ENCODE measurements around the gene SLC9A5. TPM values are rescaled to one million over a fixed set of nuclear protein-coding genes. Genes with fewer than 3 reads are reported as not detected.

SLC9A5 gene
- total and polyA plus RNA-seq, 10 of the 15 experiments (the other 5 are each of a cell fraction or from before 2014, with no cell fraction given), result 0.26 to 5.7 (median 1.5) TPM

GRCh38 chr16:67226295-67226803, 22.4 kb upstream of the SLC9A5 start:
- H2AFZ ChIP-seq (ENCODE audit: control insufficient read depth, low read depth, low read length), result peak overlapping the region; percentile 85
- BruUV-seq (replicated peaks), result TSS peak; percentile 65
- TF ChIP-seq YY1 (IDR thresholded peaks at IDR 0.05; ENCODE audit: low read depth, low read length), result peak; percentile 44; the same call in 1 of the 2 replicates
- no peak for TF ChIP-seq LARP7 (IDR thresholded peaks at IDR 0.05)
- TF ChIP-seq, protein P1, sequence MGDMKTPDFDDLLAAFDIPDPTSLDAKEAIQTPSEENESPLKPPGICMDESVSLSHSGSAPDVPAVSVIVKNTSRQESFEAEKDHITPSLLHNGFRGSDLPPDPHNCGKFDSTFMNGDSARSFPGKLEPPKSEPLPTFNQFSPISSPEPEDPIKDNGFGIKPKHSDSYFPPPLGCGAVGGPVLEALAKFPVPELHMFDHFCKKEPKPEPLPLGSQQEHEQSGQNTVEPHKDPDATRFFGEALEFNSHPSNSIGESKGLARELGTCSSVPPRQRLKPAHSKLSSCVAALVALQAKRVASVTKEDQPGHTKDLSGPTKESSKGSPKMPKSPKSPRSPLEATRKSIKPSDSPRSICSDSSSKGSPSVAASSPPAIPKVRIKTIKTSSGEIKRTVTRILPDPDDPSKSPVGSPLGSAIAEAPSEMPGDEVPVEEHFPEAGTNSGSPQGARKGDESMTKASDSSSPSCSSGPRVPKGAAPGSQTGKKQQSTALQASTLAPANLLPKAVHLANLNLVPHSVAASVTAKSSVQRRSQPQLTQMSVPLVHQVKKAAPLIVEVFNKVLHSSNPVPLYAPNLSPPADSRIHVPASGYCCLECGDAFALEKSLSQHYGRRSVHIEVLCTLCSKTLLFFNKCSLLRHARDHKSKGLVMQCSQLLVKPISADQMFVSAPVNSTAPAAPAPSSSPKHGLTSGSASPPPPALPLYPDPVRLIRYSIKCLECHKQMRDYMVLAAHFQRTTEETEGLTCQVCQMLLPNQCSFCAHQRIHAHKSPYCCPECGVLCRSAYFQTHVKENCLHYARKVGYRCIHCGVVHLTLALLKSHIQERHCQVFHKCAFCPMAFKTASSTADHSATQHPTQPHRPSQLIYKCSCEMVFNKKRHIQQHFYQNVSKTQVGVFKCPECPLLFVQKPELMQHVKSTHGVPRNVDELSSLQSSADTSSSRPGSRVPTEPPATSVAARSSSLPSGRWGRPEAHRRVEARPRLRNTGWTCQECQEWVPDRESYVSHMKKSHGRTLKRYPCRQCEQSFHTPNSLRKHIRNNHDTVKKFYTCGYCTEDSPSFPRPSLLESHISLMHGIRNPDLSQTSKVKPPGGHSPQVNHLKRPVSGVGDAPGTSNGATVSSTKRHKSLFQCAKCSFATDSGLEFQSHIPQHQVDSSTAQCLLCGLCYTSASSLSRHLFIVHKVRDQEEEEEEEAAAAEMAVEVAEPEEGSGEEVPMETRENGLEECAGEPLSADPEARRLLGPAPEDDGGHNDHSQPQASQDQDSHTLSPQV (IDR thresholded peaks at IDR 0.05), result no peak
- TF ChIP-seq SMARCA5 (IDR thresholded peaks at IDR 0.05), result 0 out of 2 replicates have a peak, but pooled peaks have one; percentile 17
- TF ChIP-seq WRNIP1 (IDR thresholded peaks at IDR 0.05; ENCODE audit: borderline replicate concordance, low read depth, low read length), result no peak
- TF ChIP-seq, protein P2, sequence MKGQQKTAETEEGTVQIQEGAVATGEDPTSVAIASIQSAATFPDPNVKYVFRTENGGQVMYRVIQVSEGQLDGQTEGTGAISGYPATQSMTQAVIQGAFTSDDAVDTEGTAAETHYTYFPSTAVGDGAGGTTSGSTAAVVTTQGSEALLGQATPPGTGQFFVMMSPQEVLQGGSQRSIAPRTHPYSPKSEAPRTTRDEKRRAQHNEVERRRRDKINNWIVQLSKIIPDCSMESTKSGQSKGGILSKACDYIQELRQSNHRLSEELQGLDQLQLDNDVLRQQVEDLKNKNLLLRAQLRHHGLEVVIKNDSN (IDR thresholded peaks at IDR 0.05; ENCODE audit: borderline replicate concordance, extremely low read length, insufficient read depth, low read depth, low read length), result no peak
- no peak for TF ChIP-seq ZNF217 (IDR thresholded peaks at IDR 0.05)
- peak; percentile 16 for TF ChIP-seq MYC (IDR thresholded peaks at IDR 0.05; ENCODE audit: insufficient read depth, insufficient read length, insufficient replicate concordance, low read length, severe bottlenecking)
- TF ChIP-seq POLR2AphosphoS5 (IDR thresholded peaks at IDR 0.05; ENCODE audit: low read length), result peak; percentile 58; the same call in 1 of the 2 replicates
- 7% methylated on average over 12 of the region's 12 CpGs for WGBS (ENCODE audit: insufficient coverage, insufficient replicate concordance, low lambda C conversion rate, missing lambda C conversion rate)
- peaks cover 12% of the 10 kb centered on the region for H3K4me1 ChIP-seq (ENCODE audit: control insufficient read depth, insufficient read depth, low read length)
- intact Hi-C loops (cut with micrococcal nuclease; ENCODE audit: unreplicated experiment), result no loop called here
- DNase-seq (ENCODE audit: low read depth, low spot score) (no peak), FAIRE-seq (no peak), ATAC-seq (peak; percentile 4)
- ChIA-PET RAD21 (ENCODE audit: unreplicated experiment) (interaction anchor here (0.6 to 3.1 kb wide), 10 partner anchors 10 to 209 kb away, joined by 3 to 35 read pairs (median 4); partner anchors contain the start of genes FHOD1, NOL3 and PLEKHG4), POLR2A (interaction anchor here (0.6 to 7.7 kb wide), 11 partner anchors 11 to 245 kb away, joined by 3 to 100 read pairs (median 5); partner anchors contain the start of genes E2F4, EXOC3L1, FHOD1 and NOL3), CTCF (interaction anchor here (0.6 to 2.5 kb wide), 15 partner anchors 9 to 255 kb away, joined by 3 to 25 read pairs (median 5); partner anchors contain the start of genes ATP6V0D1, E2F4, ELMO3 and EXOC3L1), SMC1A (ENCODE audit: uncharacterized antibody, unreplicated experiment) (interaction anchor here (0.7 to 2.6 kb wide), 10 partner anchors 9 to 208 kb away, joined by 3 to 21 read pairs (median 4); partner anchors contain the start of genes ELMO3, FBXL8, FHOD1 and SLC9A5)
- H3K27ac ChIP-seq (ENCODE audit: control insufficient read depth, insufficient read depth), result peak overlapping the region; percentile 54
- H3K4me3 ChIP-seq, result peak overlapping the region; percentile 87
- in situ Hi-C loops (cut with MboI), result no loop called here
- H3K9me3 ChIP-seq (replicated peaks; ENCODE audit: control insufficient read depth, insufficient read depth, low read length), result no peaks in the 10 kb centered on the region
- peaks cover 18% of the 10 kb centered on the region for H3K79me2 ChIP-seq (ENCODE audit: control insufficient read depth, insufficient read depth, low read length)
- peak overlapping the region; percentile 84 for H3K4me2 ChIP-seq (ENCODE audit: control insufficient read depth, insufficient read depth)
- peaks cover 11 to 20% of the 10 kb centered on the region in 2 experiments; a peak in 3 of 4 replicates for H3K36me3 ChIP-seq (ENCODE audit: control insufficient read depth in 2 of 2, insufficient read depth in 2 of 2, low read length in 1 of 2)
- H3K27me3 ChIP-seq (replicated peaks in 1 of 2; ENCODE audit: control insufficient read depth in 2 of 2, insufficient read depth in 2 of 2, low read length in 1 of 2), result no peaks in the 10 kb centered on the region
- no peaks in the 10 kb centered on the region for H4K20me1 ChIP-seq (ENCODE audit: control insufficient read depth, insufficient read depth)
- peak overlapping the region; percentile 73 for H3K9ac ChIP-seq (ENCODE audit: control insufficient read depth, insufficient read depth, low read length)
